HPDE6-E6E7 (cell line): Measurements from ENCODE around the gene ST6GALNAC3.
"Not testable (repeated sequence)": the region's sequence is repeated elsewhere in the genome, so short reads cannot be mapped to it uniquely, and the experiment has no call there.

ENCODE experiments used
- DNase-seq: peaks from one replicate; pipeline ENCODE4 v3.0.0; 2011; ENCODE audit warnings: missing footprints; ENCODE audit errors: extremely low spot score

The ST6GALNAC3 gene

GRCh38 chr1:76190749-76191424 lies 116.3 kb downstream of the ST6GALNAC3 start:
- no peak for DNase-seq

GRCh38 chr1:76191561-76191960 lies 117.0 kb downstream of the ST6GALNAC3 start:
- no peak for DNase-seq

- DNase-seq, result no peak
Measured at GRCh38 chr1:76198452-76198851, 123.9 kb downstream of the ST6GALNAC3 start.

GRCh38 chr1:76202670-76203069 lies 128.1 kb downstream of the ST6GALNAC3 start:
- DNase-seq, result no peak

- no peak for DNase-seq
Measured at GRCh38 chr1:76203127-76203526, 128.6 kb downstream of the ST6GALNAC3 start.

- no peak for DNase-seq
Measured at GRCh38 chr1:76209238-76209637, 134.7 kb downstream of the ST6GALNAC3 start.

- no peak for DNase-seq
Measured at GRCh38 chr1:76209648-76210047, 135.1 kb downstream of the ST6GALNAC3 start.

GRCh38 chr1:76210160-76210559 lies 135.6 kb downstream of the ST6GALNAC3 start:
- no peak for DNase-seq

GRCh38 chr1:76218888-76219287 lies 144.3 kb downstream of the ST6GALNAC3 start:
- DNase-seq, result no peak

GRCh38 chr1:76219366-76219818 lies 144.8 kb downstream of the ST6GALNAC3 start:
- DNase-seq, result no peak

- DNase-seq, result no peak
Measured at GRCh38 chr1:76224752-76225151, 150.2 kb downstream of the ST6GALNAC3 start.

- DNase-seq, result no peak
Measured at GRCh38 chr1:76225526-76225925, 151.0 kb downstream of the ST6GALNAC3 start.

GRCh38 chr1:76227621-76228020 lies 153.1 kb downstream of the ST6GALNAC3 start:
- DNase-seq, result no peak

GRCh38 chr1:76229279-76230005 lies 154.9 kb downstream of the ST6GALNAC3 start:
- no peak for DNase-seq

GRCh38 chr1:76230842-76231281 lies 156.3 kb downstream of the ST6GALNAC3 start:
- DNase-seq, result no peak

- no peak for DNase-seq
Measured at GRCh38 chr1:76231320-76231719, 156.8 kb downstream of the ST6GALNAC3 start.

GRCh38 chr1:76232666-76233065 lies 158.1 kb downstream of the ST6GALNAC3 start:
- no peak for DNase-seq

GRCh38 chr1:76234061-76234460 lies 159.5 kb downstream of the ST6GALNAC3 start:
- DNase-seq, result no peak

GRCh38 chr1:76237211-76237610 lies 162.7 kb downstream of the ST6GALNAC3 start:
- no peak for DNase-seq

- no peak for DNase-seq
Measured at GRCh38 chr1:76238094-76238628, 163.6 kb downstream of the ST6GALNAC3 start.

- DNase-seq, result no peak
Measured at GRCh38 chr1:76239470-76239918, 164.9 kb downstream of the ST6GALNAC3 start.

- DNase-seq, result no peak
Measured at GRCh38 chr1:76240316-76240715, 165.8 kb downstream of the ST6GALNAC3 start.

GRCh38 chr1:76242587-76242986 lies 168.0 kb downstream of the ST6GALNAC3 start:
- not testable (repeated sequence) for DNase-seq
